ENCODE data around the gene DGKI. TPM values are rescaled to one million over a fixed set of nuclear protein-coding genes. Genes with fewer than 3 reads are reported as not detected.

Gene DGKI
- total RNA-seq, 1 experiment from 2014 or later = 0.55 TPM

DNA sequence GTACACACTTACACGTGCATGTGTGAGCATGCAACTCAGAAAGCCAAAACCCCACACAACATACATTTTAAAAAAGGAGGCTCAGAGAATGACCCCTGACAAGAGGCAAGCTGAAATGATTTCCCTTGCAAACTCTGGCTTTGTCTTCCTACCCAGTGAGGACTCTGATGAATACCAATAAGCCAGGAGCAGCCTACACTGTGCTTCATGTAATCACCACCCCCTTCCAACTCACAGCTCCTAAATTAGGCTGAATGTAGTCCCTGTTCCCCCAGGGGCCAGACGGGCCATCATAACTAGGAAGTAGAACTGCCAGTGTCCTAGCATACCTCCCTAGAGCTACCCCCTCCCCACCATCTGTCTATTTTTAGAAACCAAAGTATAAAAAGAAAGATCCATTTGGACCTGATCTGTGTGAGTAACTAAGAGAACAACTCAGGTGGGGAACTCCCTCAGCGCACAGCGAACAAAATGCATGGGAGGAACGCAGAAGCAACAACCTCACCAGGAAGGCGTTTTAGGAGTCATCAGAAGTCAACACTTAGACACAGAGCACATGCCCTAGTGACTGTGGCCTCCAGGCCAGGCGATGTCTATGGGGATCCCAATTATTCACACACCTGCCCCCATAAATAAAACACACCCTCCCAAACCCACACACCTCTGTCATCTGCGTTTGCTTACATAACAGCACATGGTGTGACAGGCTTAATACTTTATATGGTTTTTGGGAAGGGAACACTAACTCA, 1.9 kb downstream of the DGKI start:
- Histone ChIP-seq H2BK15ac (ENCODE audit: low read depth, low read length) (no peak overlapping the region), H2BK12ac (ENCODE audit: insufficient read length, low read depth, low read length) (no peak overlapping the region), H3K4ac (ENCODE audit: low read depth, low read length) (no peak overlapping the region), H2BK5ac (ENCODE audit: insufficient read length, low read length) (no peak overlapping the region), H2AFZ (ENCODE audit: low read length) (no peak overlapping the region), H3T11ph (ENCODE audit: low read length) (no peak overlapping the region), H4K20me1 (ENCODE audit: control insufficient read depth, insufficient read depth, insufficient read length) (no peaks in the 10 kb centered on the region), H3K27ac (ENCODE audit: insufficient read length, low read depth, low read length) (no peak overlapping the region), H3K4me2 (ENCODE audit: insufficient read depth, insufficient read length, low read length) (no peak overlapping the region), H4K91ac (ENCODE audit: insufficient read length, low read depth, low read length) (no peak overlapping the region), H2AK5ac (ENCODE audit: insufficient read length, low read length) (no peak overlapping the region), H3K27me3 (ENCODE audit: insufficient read depth, low read length) (peaks cover 29% of the 10 kb centered on the region), H3K79me2 (ENCODE audit: insufficient read depth, low read length) (no peaks in the 10 kb centered on the region), H2BK120ac (ENCODE audit: low read depth, low read length, poor library complexity, severe bottlenecking) (no peak overlapping the region), H3K56ac (ENCODE audit: insufficient read length, low read depth, low read length) (no peak overlapping the region), H3K23me2 (ENCODE audit: insufficient read length, low read depth, low read length, poor library complexity, severe bottlenecking) (peaks cover 10% of the 10 kb centered on the region), H3K23ac (ENCODE audit: insufficient read length, low read depth, low read length) (no peak overlapping the region), H3K9me3 (ENCODE audit: control insufficient read depth, low read depth, low read length) (no peaks in the 10 kb centered on the region), H2BK20ac (ENCODE audit: low read depth, low read length, poor library complexity, severe bottlenecking) (no peak overlapping the region), H4K5ac (ENCODE audit: insufficient read length, low read depth, low read length) (no peak overlapping the region), H4K8ac (replicated peaks; ENCODE audit: insufficient read length, low read depth, low read length) (no peak overlapping the region), H3K18ac (ENCODE audit: insufficient read length, low read depth, low read length) (no peak overlapping the region), H3K79me1 (ENCODE audit: insufficient read depth, low read depth, low read length, poor library complexity, severe bottlenecking) (no peaks in the 10 kb centered on the region), H3K4me1 (ENCODE audit: insufficient read depth, low read length) (peaks cover 10% of the 10 kb centered on the region; the same call in 1 of the 2 replicates), H3K9ac (ENCODE audit: extremely low read depth, insufficient read length, low read length) (no peak overlapping the region), H3K14ac (ENCODE audit: insufficient read depth, low read length) (no peak overlapping the region)
- TF ChIP-seq, protein P1, sequence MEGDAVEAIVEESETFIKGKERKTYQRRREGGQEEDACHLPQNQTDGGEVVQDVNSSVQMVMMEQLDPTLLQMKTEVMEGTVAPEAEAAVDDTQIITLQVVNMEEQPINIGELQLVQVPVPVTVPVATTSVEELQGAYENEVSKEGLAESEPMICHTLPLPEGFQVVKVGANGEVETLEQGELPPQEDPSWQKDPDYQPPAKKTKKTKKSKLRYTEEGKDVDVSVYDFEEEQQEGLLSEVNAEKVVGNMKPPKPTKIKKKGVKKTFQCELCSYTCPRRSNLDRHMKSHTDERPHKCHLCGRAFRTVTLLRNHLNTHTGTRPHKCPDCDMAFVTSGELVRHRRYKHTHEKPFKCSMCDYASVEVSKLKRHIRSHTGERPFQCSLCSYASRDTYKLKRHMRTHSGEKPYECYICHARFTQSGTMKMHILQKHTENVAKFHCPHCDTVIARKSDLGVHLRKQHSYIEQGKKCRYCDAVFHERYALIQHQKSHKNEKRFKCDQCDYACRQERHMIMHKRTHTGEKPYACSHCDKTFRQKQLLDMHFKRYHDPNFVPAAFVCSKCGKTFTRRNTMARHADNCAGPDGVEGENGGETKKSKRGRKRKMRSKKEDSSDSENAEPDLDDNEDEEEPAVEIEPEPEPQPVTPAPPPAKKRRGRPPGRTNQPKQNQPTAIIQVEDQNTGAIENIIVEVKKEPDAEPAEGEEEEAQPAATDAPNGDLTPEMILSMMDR (conservative IDR thresholded peaks at IDR 0.05) = no peak
- Mint-ChIP-seq H3K27me3 (ENCODE audit: low read depth) (peaks cover 58% of the 10 kb centered on the region), H3K27ac (no peak overlapping the region), H3K4me3 (peak overlapping the region in 1 of 2 experiments; percentile 19; a peak in 2 of 5 replicates), H3K9me3 (no peaks in the 10 kb centered on the region), H3K36me3 (ENCODE audit: insufficient read depth in 1 of 3, low read depth in 3 of 3) (no peaks in the 10 kb centered on the region; a peak in 1 of 7 replicates), H3K4me1 (peaks cover 28 to 46% of the 10 kb centered on the region in 2 experiments)
- no peak for DNase-seq
- no CpG with 5 or more reads among the region's 8 CpGs for whole genome bisulfite sequencing (ENCODE audit: extremely low coverage, insufficient read length, low lambda C conversion rate)
